NCI-H2227 treated with DMSO at 0.1 percent for 48 hours (cell line): Measurements from ENCODE around the gene MTIF3.
A peak's percentile ranks its signal among the peaks of the same experiment; 100 is the strongest.

ENCODE experiments used
- DNase-seq: peaks from one replicate; lab custom pipeline; 2025; lab: John Stamatoyannopoulos, UW

MTIF3 gene

GRCh38 chr13:27455331-27455855 is 5.0 kb upstream of the MTIF3 start:
- DNase-seq = no peak

GRCh38 chr13:27450921-27451471 is 632 bp upstream of the MTIF3 start:
- DNase-seq = peak; percentile 7

- DNase-seq = no peak
Observed at GRCh38 chr13:27449081-27449603, 1.2 kb downstream of the MTIF3 start.

GRCh38 chr13:27448308-27448707 is 2.1 kb downstream of the MTIF3 start:
- no peak for DNase-seq

GRCh38 chr13:27446986-27447583 is 3.3 kb downstream of the MTIF3 start:
- no peak for DNase-seq

- DNase-seq = no peak
Observed at GRCh38 chr13:27442797-27443196, 7.6 kb downstream of the MTIF3 start.

GRCh38 chr13:27442071-27442647 is 8.2 kb downstream of the MTIF3 start:
- DNase-seq = no peak

- DNase-seq = no peak
Observed at GRCh38 chr13:27440408-27440807, 10.0 kb downstream of the MTIF3 start.

- no peak for DNase-seq
Observed at GRCh38 chr13:27437126-27437525, 13.2 kb downstream of the MTIF3 start.

GRCh38 chr13:27432611-27433210 is 17.7 kb downstream of the MTIF3 start:
- no peak for DNase-seq

GRCh38 chr13:27432180-27432579 is 18.2 kb downstream of the MTIF3 start:
- no peak for DNase-seq

- no peak for DNase-seq
Observed at GRCh38 chr13:27428160-27428559, 22.2 kb downstream of the MTIF3 start.

GRCh38 chr13:27427641-27428040 is 22.7 kb downstream of the MTIF3 start:
- DNase-seq = no peak

GRCh38 chr13:27425918-27426630 is 24.3 kb downstream of the MTIF3 start:
- peak; percentile 51 for DNase-seq

- DNase-seq = no peak
Observed at GRCh38 chr13:27425158-27425917, 25.0 kb downstream of the MTIF3 start.

GRCh38 chr13:27424246-27425157 is 25.9 kb downstream of the MTIF3 start, which contains the start of gene GTF3A:
GTF3A (plus strand) TSS chr13:27424619.
- peak; percentile 76 for DNase-seq

- DNase-seq = no peak
Observed at GRCh38 chr13:27423333-27423732, 27.0 kb downstream of the MTIF3 start.

- no peak for DNase-seq
Observed at GRCh38 chr13:27421101-27421871, 29.1 kb downstream of the MTIF3 start.

- DNase-seq = no peak
Observed at GRCh38 chr13:27419328-27419727, 31.0 kb downstream of the MTIF3 start.

- DNase-seq = no peak
Observed at GRCh38 chr13:27415116-27415515, 35.2 kb downstream of the MTIF3 start.
